ENCODE measurements around the gene EARS2. TPM values are rescaled to one million over a fixed set of nuclear protein-coding genes. Genes with fewer than 3 reads are reported as not detected.
A peak's percentile ranks its signal among the peaks of the same experiment; 100 is the strongest.

The EARS2 gene
- total RNA-seq, 1 experiment from 2014 or later = 38.9 TPM

DNA sequence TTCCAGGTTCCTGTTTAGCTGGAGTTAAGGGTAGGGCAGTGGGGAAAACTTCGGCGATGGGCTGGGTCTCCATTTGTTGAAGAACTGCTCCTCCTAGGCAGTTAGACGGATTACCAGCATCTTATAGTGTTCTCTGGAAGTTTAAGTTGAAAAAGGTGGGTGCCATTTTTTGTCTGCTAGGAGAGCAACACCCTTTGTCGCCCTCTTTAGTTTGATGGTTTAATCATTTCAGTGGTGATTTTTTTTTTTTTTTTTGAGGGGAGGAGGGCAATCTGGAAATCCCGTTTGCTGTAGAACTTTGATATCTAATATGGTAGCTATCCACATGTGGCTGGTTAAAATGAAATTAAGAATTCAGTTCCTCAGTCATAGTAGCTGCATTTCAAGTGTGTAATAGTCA is 4.4 kb upstream of the EARS2 start:
- POLR2A ChIA-PET (ENCODE audit: low non-redundant PET) = no interaction called here
- H3K36me3 ChIP-seq (ENCODE audit: insufficient read depth, low read length, poor library complexity, severe bottlenecking) = peaks cover 76% of the 10 kb centered on the region

GRCh38 chr16:23557779-23558702 is 891 bp upstream of the EARS2 start:
- no TSS peak for BruUV-seq (replicated peaks)
- H3K36me3 ChIP-seq (ENCODE audit: insufficient read depth, low read length, poor library complexity, severe bottlenecking) = peaks cover 46% of the 10 kb centered on the region
- TF ChIP-seq, protein P1, sequence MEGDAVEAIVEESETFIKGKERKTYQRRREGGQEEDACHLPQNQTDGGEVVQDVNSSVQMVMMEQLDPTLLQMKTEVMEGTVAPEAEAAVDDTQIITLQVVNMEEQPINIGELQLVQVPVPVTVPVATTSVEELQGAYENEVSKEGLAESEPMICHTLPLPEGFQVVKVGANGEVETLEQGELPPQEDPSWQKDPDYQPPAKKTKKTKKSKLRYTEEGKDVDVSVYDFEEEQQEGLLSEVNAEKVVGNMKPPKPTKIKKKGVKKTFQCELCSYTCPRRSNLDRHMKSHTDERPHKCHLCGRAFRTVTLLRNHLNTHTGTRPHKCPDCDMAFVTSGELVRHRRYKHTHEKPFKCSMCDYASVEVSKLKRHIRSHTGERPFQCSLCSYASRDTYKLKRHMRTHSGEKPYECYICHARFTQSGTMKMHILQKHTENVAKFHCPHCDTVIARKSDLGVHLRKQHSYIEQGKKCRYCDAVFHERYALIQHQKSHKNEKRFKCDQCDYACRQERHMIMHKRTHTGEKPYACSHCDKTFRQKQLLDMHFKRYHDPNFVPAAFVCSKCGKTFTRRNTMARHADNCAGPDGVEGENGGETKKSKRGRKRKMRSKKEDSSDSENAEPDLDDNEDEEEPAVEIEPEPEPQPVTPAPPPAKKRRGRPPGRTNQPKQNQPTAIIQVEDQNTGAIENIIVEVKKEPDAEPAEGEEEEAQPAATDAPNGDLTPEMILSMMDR (conservative IDR thresholded peaks at IDR 0.05; ENCODE audit: low read depth, low read length) = no peak
- no peak for TF ChIP-seq EZH2 (IDR thresholded peaks at IDR 0.05; ENCODE audit: borderline replicate concordance, low read depth, low read length, poor library complexity, severe bottlenecking)
- H3K27me3 ChIP-seq (replicated peaks; ENCODE audit: insufficient read depth, low read depth, low read length, poor library complexity) = no peaks in the 10 kb centered on the region
- no peak for DNase-seq (ENCODE audit: low spot score)
- ChIA-PET CTCF (interaction anchor here (0.6 to 1.0 kb wide), 3 partner anchors 169 to 479 kb away, joined by 3 read pairs; no protein-coding TSS in a partner anchor), POLR2A (ENCODE audit: low non-redundant PET) (interaction anchor here (0.6 kb wide), 1 partner anchor 944 kb away, joined by 3 read pairs; no protein-coding TSS in a partner anchor)
- H3K4me3 ChIP-seq (ENCODE audit: low read depth, low read length, poor library complexity, severe bottlenecking) = peak overlapping the region; percentile 74
- intact Hi-C loops (cut with micrococcal nuclease; ENCODE audit: unreplicated experiment) = no loop called here
- H3K9me3 ChIP-seq (ENCODE audit: low read depth, low read length, poor library complexity, severe bottlenecking) = no peaks in the 10 kb centered on the region
- peaks cover 23% of the 10 kb centered on the region for H3K4me1 ChIP-seq (ENCODE audit: insufficient read depth, low read length, poor library complexity, severe bottlenecking)
- H3K27ac ChIP-seq (ENCODE audit: low read depth, low read length, poor library complexity, severe bottlenecking) = peak overlapping the region; percentile 95

More for the DNA sequence above, 4.4 kb upstream of the EARS2 start:
- Histone ChIP-seq H3K9me3 (ENCODE audit: low read depth, low read length, poor library complexity, severe bottlenecking) (no peaks in the 10 kb centered on the region), H3K4me1 (ENCODE audit: insufficient read depth, low read length, poor library complexity, severe bottlenecking) (peaks cover 11% of the 10 kb centered on the region), H3K27ac (ENCODE audit: low read depth, low read length, poor library complexity, severe bottlenecking) (no peak overlapping the region), H3K27me3 (replicated peaks; ENCODE audit: insufficient read depth, low read depth, low read length, poor library complexity) (no peaks in the 10 kb centered on the region), H3K4me3 (ENCODE audit: low read depth, low read length, poor library complexity, severe bottlenecking) (no peak overlapping the region)
- BruUV-seq (replicated peaks) = no TSS peak
- DNase-seq (ENCODE audit: low spot score) = no peak
- intact Hi-C loops (cut with micrococcal nuclease; ENCODE audit: unreplicated experiment) = no loop called here
- no peak for TF ChIP-seq EZH2 (IDR thresholded peaks at IDR 0.05; ENCODE audit: borderline replicate concordance, low read depth, low read length, poor library complexity, severe bottlenecking)
- TF ChIP-seq, protein P1 (conservative IDR thresholded peaks at IDR 0.05; ENCODE audit: low read depth, low read length) = no peak
- CTCF ChIA-PET = no interaction called here

GRCh38 chr16:23554536-23554935 is 2.6 kb downstream of the EARS2 start:
- intact Hi-C loops (cut with micrococcal nuclease; ENCODE audit: unreplicated experiment) = no loop called here
- ChIA-PET CTCF (no interaction called here), POLR2A (ENCODE audit: low non-redundant PET) (no interaction called here)
- TF ChIP-seq EZH2 (IDR thresholded peaks at IDR 0.05; ENCODE audit: borderline replicate concordance, low read depth, low read length, poor library complexity, severe bottlenecking) = no peak
- TF ChIP-seq, protein P1 (conservative IDR thresholded peaks at IDR 0.05; ENCODE audit: low read depth, low read length) = no peak
- no peaks in the 10 kb centered on the region for H3K27me3 ChIP-seq (replicated peaks; ENCODE audit: insufficient read depth, low read depth, low read length, poor library complexity)
- H3K27ac ChIP-seq (ENCODE audit: low read depth, low read length, poor library complexity, severe bottlenecking) = no peak overlapping the region
- no peaks in the 10 kb centered on the region for H3K9me3 ChIP-seq (ENCODE audit: low read depth, low read length, poor library complexity, severe bottlenecking)
- peaks cover 42% of the 10 kb centered on the region for H3K36me3 ChIP-seq (ENCODE audit: insufficient read depth, low read length, poor library complexity, severe bottlenecking)
- H3K4me3 ChIP-seq (ENCODE audit: low read depth, low read length, poor library complexity, severe bottlenecking) = no peak overlapping the region
- DNase-seq (ENCODE audit: low spot score) = peak; percentile 13
- BruUV-seq (replicated peaks) = no TSS peak
- peaks cover 23% of the 10 kb centered on the region for H3K4me1 ChIP-seq (ENCODE audit: insufficient read depth, low read length, poor library complexity, severe bottlenecking)
